ENCODE measurements around the gene FIGNL1. TPM values are rescaled to one million over a fixed set of nuclear protein-coding genes. Genes with fewer than 3 reads are reported as not detected.

Gene FIGNL1
- total and polyA plus RNA-seq, 10 of the 15 experiments (the other 5 are each of a cell fraction or from before 2014, with no cell fraction given) = 11.5 to 37.4 (median 29.0) TPM

DNA sequence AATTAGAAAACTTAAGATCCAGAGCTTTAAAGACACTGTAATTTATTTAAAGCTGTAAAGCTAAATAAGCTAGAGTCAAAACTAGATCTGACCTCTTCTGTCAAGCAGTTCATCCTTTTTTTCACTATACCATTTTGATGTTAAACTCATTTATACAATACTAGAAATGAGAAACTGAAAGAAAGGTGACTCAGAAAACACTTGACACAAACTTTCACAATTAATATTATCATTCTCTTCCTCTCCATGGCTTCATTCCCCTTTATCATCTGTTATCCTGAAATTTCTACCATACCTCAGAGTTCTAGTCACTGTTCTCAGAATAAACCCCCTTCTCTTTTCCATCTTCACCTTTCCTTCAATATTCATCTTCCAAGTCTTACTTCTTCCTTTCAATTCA, 1.3 kb downstream of the FIGNL1 start (continued):
- peak; percentile 73 to 80 for TF ChIP-seq IKZF2 (IDR thresholded peaks at IDR 0.05)
- peak; percentile 97 for TF ChIP-seq JUNB (IDR thresholded peaks at IDR 0.05)
- 0 out of 2 replicates have a peak, but pooled peaks have one; percentile 19 for TF ChIP-seq IKZF1 (conservative IDR thresholded peaks at IDR 0.05)
- 0 out of 2 replicates have a peak, but pooled peaks have one; percentile 28 for TF ChIP-seq PML (IDR thresholded peaks at IDR 0.05; ENCODE audit: low read length)
- TF ChIP-seq, protein P1, sequence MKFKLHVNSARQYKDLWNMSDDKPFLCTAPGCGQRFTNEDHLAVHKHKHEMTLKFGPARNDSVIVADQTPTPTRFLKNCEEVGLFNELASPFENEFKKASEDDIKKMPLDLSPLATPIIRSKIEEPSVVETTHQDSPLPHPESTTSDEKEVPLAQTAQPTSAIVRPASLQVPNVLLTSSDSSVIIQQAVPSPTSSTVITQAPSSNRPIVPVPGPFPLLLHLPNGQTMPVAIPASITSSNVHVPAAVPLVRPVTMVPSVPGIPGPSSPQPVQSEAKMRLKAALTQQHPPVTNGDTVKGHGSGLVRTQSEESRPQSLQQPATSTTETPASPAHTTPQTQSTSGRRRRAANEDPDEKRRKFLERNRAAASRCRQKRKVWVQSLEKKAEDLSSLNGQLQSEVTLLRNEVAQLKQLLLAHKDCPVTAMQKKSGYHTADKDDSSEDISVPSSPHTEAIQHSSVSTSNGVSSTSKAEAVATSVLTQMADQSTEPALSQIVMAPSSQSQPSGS (IDR thresholded peaks at IDR 0.05; ENCODE audit: low read length) = peak; percentile 60; the same call in 1 of the 2 replicates
- no peak for TF ChIP-seq RAD51 (IDR thresholded peaks at IDR 0.05)
- 0 out of 2 replicates have a peak, but pooled peaks have one; percentile 22 for TF ChIP-seq RELB (IDR thresholded peaks at IDR 0.05; ENCODE audit: low read depth)
- TF ChIP-seq NFIC (IDR thresholded peaks at IDR 0.05; ENCODE audit: low read depth, low read length) = peak; percentile 91
- TF ChIP-seq EP300 (IDR thresholded peaks at IDR 0.05; ENCODE audit: borderline replicate concordance in 1 of 2, control insufficient read depth in 1 of 2, low read depth in 2 of 2, low read length in 2 of 2) = peak in 1 of 2 experiments; percentile 62; a peak in 2 of 4 replicates
- TF ChIP-seq SMAD5 (IDR thresholded peaks at IDR 0.05; ENCODE audit: low read depth) = no peak
- TF ChIP-seq SP1 (IDR thresholded peaks at IDR 0.05; ENCODE audit: low read depth, low read length) = no peak
- TF ChIP-seq PKNOX1 (IDR thresholded peaks at IDR 0.05) = 0 out of 2 replicates have a peak, but pooled peaks have one; percentile 20
- peak; percentile 52; the same call in 1 of the 2 replicates for TF ChIP-seq MTA2 (IDR thresholded peaks at IDR 0.05; ENCODE audit: low read depth)
- TF ChIP-seq RUNX3 (IDR thresholded peaks at IDR 0.05; ENCODE audit: low read length) = peak; percentile 53; the same call in 1 of the 2 replicates
- no peak for TF ChIP-seq CBX3 (IDR thresholded peaks at IDR 0.05; ENCODE audit: borderline replicate concordance, low read depth)
- no peak for TF ChIP-seq CHD1 (IDR thresholded peaks at IDR 0.05; ENCODE audit: low read depth, low read length)
- TF ChIP-seq HCFC1 (IDR thresholded peaks at IDR 0.05; ENCODE audit: low read length) = no peak
